Measurements from ENCODE around the gene ATM. TPM values are rescaled to one million over a fixed set of nuclear protein-coding genes. Genes with fewer than 3 reads are reported as not detected.

The ATM gene
- total RNA-seq, 4 donors from 2014 or later = 28.3 to 73.1 (median 34.1) TPM

- peak overlapping the region; percentile 68 to 82 (median 77) for H3K4me3 ChIP-seq
- H3K27me3 ChIP-seq = no peaks in the 10 kb centered on the region
- peaks cover 30 to 44% (median 42%) of the 10 kb centered on the region in 4 donors for H3K4me1 ChIP-seq
- DNase-seq (ENCODE audit: extremely low spot score) = no peak
- intact Hi-C loops (cut with DNase I) = loop anchor here (2.0 to 10.0 kb wide), 2 partner anchors 103 to 441 kb away; partner anchors contain the start of genes ACAT1 and DDX10
- peak overlapping the region; percentile 90 to 95 (median 94) for H3K27ac ChIP-seq (replicated peaks in 1 of 4)
- WGBS = 10% methylated on average over 19 of the region's 20 CpGs
- TF ChIP-seq EP300 (IDR thresholded peaks at IDR 0.05) (no peak), POLR2A (IDR thresholded peaks at IDR 0.05; ENCODE audit: low read depth) (no peak), POLR2AphosphoS5 (IDR thresholded peaks at IDR 0.05) (no peak), CTCF (IDR thresholded peaks at IDR 0.05) (no peak)
- H3K36me3 ChIP-seq = peaks cover 0 to 10% (median 4%) of the 10 kb centered on the region in 4 donors
- no peaks in the 10 kb centered on the region for H3K9me3 ChIP-seq
Measured at GRCh38 chr11:108223348-108224149, 682 bp downstream of the ATM start.

GRCh38 chr11:108224366-108224765 is 1.5 kb downstream of the ATM start:
- 72% methylated on average over 4 of the region's 4 CpGs for WGBS
- no peaks in the 10 kb centered on the region for H3K9me3 ChIP-seq
- intact Hi-C loops (cut with DNase I) = loop anchor here (10.0 kb wide), 1 partner anchor 440 kb away; the partner anchor contains the start of gene DDX10
- DNase-seq (ENCODE audit: extremely low spot score) = no peak
- H3K27ac ChIP-seq (replicated peaks in 1 of 4) = peak overlapping the region; percentile 90 to 95 (median 94)
- TF ChIP-seq CTCF (IDR thresholded peaks at IDR 0.05) = no peak
- TF ChIP-seq POLR2AphosphoS5 (IDR thresholded peaks at IDR 0.05) = no peak
- no peak for TF ChIP-seq EP300 (IDR thresholded peaks at IDR 0.05)
- no peak for TF ChIP-seq POLR2A (IDR thresholded peaks at IDR 0.05; ENCODE audit: low read depth)
- H3K4me3 ChIP-seq = peak overlapping the region; percentile 68 to 82 (median 77)
- H3K4me1 ChIP-seq = peaks cover 30 to 44% (median 42%) of the 10 kb centered on the region in 4 donors
- H3K36me3 ChIP-seq = peaks cover 0 to 18% (median 10%) of the 10 kb centered on the region in 4 donors
- no peaks in the 10 kb centered on the region for H3K27me3 ChIP-seq

GRCh38 chr11:108224911-108225786 is 2.3 kb downstream of the ATM start:
- intact Hi-C loops (cut with DNase I) = loop anchor here (10.0 kb wide), 1 partner anchor 440 kb away; the partner anchor contains the start of gene DDX10
- Histone ChIP-seq H3K4me3 (peak overlapping the region in 3 of 4 donors; percentile 25 to 82 (median 76)), H3K9me3 (no peaks in the 10 kb centered on the region), H3K27ac (replicated peaks in 1 of 4) (peak overlapping the region; percentile 49 to 95 (median 92)), H3K36me3 (peaks cover 0 to 26% (median 17%) of the 10 kb centered on the region in 4 donors), H3K27me3 (no peaks in the 10 kb centered on the region), H3K4me1 (peaks cover 29 to 39% (median 38%) of the 10 kb centered on the region in 4 donors)
- WGBS = 89% methylated on average over 14 of the region's 14 CpGs
- no peak for DNase-seq (ENCODE audit: extremely low spot score)
- TF ChIP-seq POLR2AphosphoS5 (IDR thresholded peaks at IDR 0.05) = no peak

- H3K4me3 ChIP-seq = no peak overlapping the region
- no peak for DNase-seq (ENCODE audit: extremely low spot score)
- H3K4me1 ChIP-seq = peaks cover 21 to 31% (median 30%) of the 10 kb centered on the region in 4 donors
- intact Hi-C loops (cut with DNase I) = loop anchor here (10.0 kb wide), 1 partner anchor 439 kb away; the partner anchor contains the start of gene DDX10
- no peak for TF ChIP-seq POLR2AphosphoS5 (IDR thresholded peaks at IDR 0.05)
- no peak for TF ChIP-seq EP300 (IDR thresholded peaks at IDR 0.05)
- TF ChIP-seq CTCF (IDR thresholded peaks at IDR 0.05) = no peak
- no peak for TF ChIP-seq POLR2A (IDR thresholded peaks at IDR 0.05; ENCODE audit: low read depth)
- H3K27me3 ChIP-seq = no peaks in the 10 kb centered on the region
- no peaks in the 10 kb centered on the region for H3K9me3 ChIP-seq
- H3K27ac ChIP-seq (replicated peaks in 1 of 4) = no peak overlapping the region
- peaks cover 7 to 35% (median 26%) of the 10 kb centered on the region in 4 donors for H3K36me3 ChIP-seq
- WGBS = 96% methylated on average over 2 of the region's 2 CpGs
Measured at GRCh38 chr11:108226036-108226435, 3.2 kb downstream of the ATM start.
